Neural progenitor cell (in vitro differentiated cells): ENCODE results near the gene BCORL1. TPM values are rescaled to one million over a fixed set of nuclear protein-coding genes. Genes with fewer than 3 reads are reported as not detected.
A peak's percentile ranks its signal among the peaks of the same experiment; 100 is the strongest.

Experiments used
- DNase-seq: peaks from one replicate; pipeline ENCODE4 v3.0.0-alpha.2; 2016; ENCODE audit warnings: low spot score
- H2AFZ ChIP-seq: fragments of 200-600 bp; sonication (generic); replicated peaks from 2 replicates; pipeline ENCODE4 v1.6.1; 2016; ENCODE audit warnings: antibody characterized with exemption
- H3F3A ChIP-seq: fragments of 200-600 bp; sonication (generic); 2 replicates; pipeline ENCODE4 v1.6.1; 2016; ENCODE audit warnings: antibody characterized with exemption, low read depth
- H3K27ac ChIP-seq: fragments of 200-600 bp; sonication (generic); 2 replicates; pipeline ENCODE4 v1.5.1; 2016; ENCODE audit warnings: mild to moderate bottlenecking
- H3K27me3 ChIP-seq: fragments of 200-600 bp; sonication (generic); 2 replicates; pipeline ENCODE4 v1.6.1; 2016; ENCODE audit warnings: mild to moderate bottlenecking, moderate library complexity
- H3K36me3 ChIP-seq: fragments of 200-600 bp; sonication (generic); 2 replicates; pipeline ENCODE4 v1.5.1; 2016
- H3K4me1 ChIP-seq: fragments of 200-600 bp; sonication (generic); 2 replicates; pipeline ENCODE4 v1.6.1; 2016; ENCODE audit warnings: mixed run types
- H3K4me2 ChIP-seq: fragments of 200-600 bp; sonication (generic); 2 replicates; pipeline ENCODE4 v1.6.1; 2016
- H3K4me3 ChIP-seq: fragments of 200-600 bp; sonication (generic); 2 replicates; pipeline ENCODE4 v1.5.1; 2016
- H3K79me2 ChIP-seq: fragments of 200-600 bp; sonication (generic); 2 replicates; pipeline ENCODE4 v1.6.1; 2016; ENCODE audit warnings: low read depth
- H3K9ac ChIP-seq: fragments of 200-600 bp; sonication (generic); 2 replicates; pipeline ENCODE4 v1.6.1; 2016
- H3K9me3 ChIP-seq: fragments of 200-600 bp; sonication (generic); 2 replicates; pipeline ENCODE4 v1.5.1; 2016; ENCODE audit warnings: low read depth
- H4K20me1 ChIP-seq: fragments of 200-600 bp; sonication (generic); 2 replicates; pipeline ENCODE4 v1.6.1; 2016; ENCODE audit warnings: low read depth
- H3K27ac Mint-ChIP-seq: 3 replicates; pipeline ENCODE4 v1.8.0; 2021; ENCODE audit warnings: mixed read lengths
- H3K27me3 Mint-ChIP-seq: 2 replicates; pipeline ENCODE4 v1.8.0; 2022; ENCODE audit warnings: low read depth, mild to moderate bottlenecking, inconsistent platforms, moderate library complexity, mixed read lengths; ENCODE audit not compliant: insufficient read depth
- H3K36me3 Mint-ChIP-seq: 3 replicates; pipeline ENCODE4 v1.8.0; 2021; ENCODE audit warnings: mixed read lengths
- H3K4me1 Mint-ChIP-seq: 3 replicates; pipeline ENCODE4 v1.8.0; 2021; ENCODE audit warnings: mixed read lengths
- H3K4me3 Mint-ChIP-seq: 3 replicates; pipeline ENCODE4 v1.8.0; 2021; ENCODE audit warnings: mild to moderate bottlenecking, moderate library complexity, mixed read lengths
- H3K9me3 Mint-ChIP-seq: 3 replicates; pipeline ENCODE4 v1.8.0; 2020; ENCODE audit warnings: mixed read lengths
- CTCF ChIP-seq: fragments of 200-600 bp; sonication (generic); IDR thresholded peaks from 2 replicates; pipeline ENCODE4 v1.5.1; 2017; ENCODE audit warnings: antibody characterized with exemption, mild to moderate bottlenecking
- EZH2 ChIP-seq: fragments of 200-600 bp; sonication (generic); IDR thresholded peaks from 2 replicates; pipeline ENCODE4 v1.6.1; 2017; ENCODE audit warnings: antibody characterized with exemption, mild to moderate bottlenecking, moderate library complexity
- EZH2phosphoT487 ChIP-seq: fragments of 200-600 bp; sonication (generic); IDR thresholded peaks from 2 replicates; pipeline ENCODE4 v1.6.1; 2017; ENCODE audit warnings: antibody characterized with exemption
- total RNA-seq: library from RNA; depleted of rRNA; stranded (reverse); fragments of >200 nt; gene quantifications from 2 replicates; pipeline ENCODE4 v1.2.3, GENCODE V29; 2015; ENCODE audit warnings: low replicate concordance

Gene BCORL1
- total RNA-seq, 1 donor from 2014 or later, result 5.1 TPM

GRCh38 chrX:130001893-130002292, 19.5 kb downstream of the BCORL1 start:
- Histone ChIP-seq H3K9ac (no peak overlapping the region), H4K20me1 (peaks cover 64% of the 10 kb centered on the region), H3K4me2 (no peak overlapping the region), H3K79me2 (peaks cover 12% of the 10 kb centered on the region), H3K9me3 (no peaks in the 10 kb centered on the region), H2AFZ (no peak overlapping the region), H3K4me3 (no peak overlapping the region), H3F3A (no peaks in the 10 kb centered on the region), H3K27me3 (no peaks in the 10 kb centered on the region), H3K4me1 (no peaks in the 10 kb centered on the region), H3K36me3 (no peaks in the 10 kb centered on the region), H3K27ac (no peak overlapping the region)
- DNase-seq, result no peak
- no peaks in the 10 kb centered on the region for H3K9me3 Mint-ChIP-seq
- H3K27ac Mint-ChIP-seq, result peak overlapping the region; percentile 32
- no peak overlapping the region for H3K4me3 Mint-ChIP-seq
- H3K27me3 Mint-ChIP-seq, result peaks cover 6% of the 10 kb centered on the region
- peaks cover 18% of the 10 kb centered on the region for H3K4me1 Mint-ChIP-seq
- peaks cover 33% of the 10 kb centered on the region for H3K36me3 Mint-ChIP-seq
- TF ChIP-seq EZH2, result no peak
- TF ChIP-seq CTCF, result no peak

GRCh38 chrX:130002541-130002940, 20.1 kb downstream of the BCORL1 start:
- Histone ChIP-seq H3K27ac (no peak overlapping the region), H4K20me1 (peaks cover 60% of the 10 kb centered on the region), H3K4me1 (no peaks in the 10 kb centered on the region), H3K4me2 (no peak overlapping the region), H3K4me3 (no peak overlapping the region), H3K9me3 (no peaks in the 10 kb centered on the region), H3K27me3 (no peaks in the 10 kb centered on the region), H3K36me3 (no peaks in the 10 kb centered on the region), H3K9ac (no peak overlapping the region), H3K79me2 (peaks cover 12% of the 10 kb centered on the region), H2AFZ (no peak overlapping the region), H3F3A (no peaks in the 10 kb centered on the region)
- H3K27me3 Mint-ChIP-seq, result peaks cover 8% of the 10 kb centered on the region
- H3K4me3 Mint-ChIP-seq, result no peak overlapping the region
- TF ChIP-seq EZH2phosphoT487 (no peak), CTCF (no peak), EZH2 (no peak)
- no peak overlapping the region for H3K27ac Mint-ChIP-seq
- peaks cover 18% of the 10 kb centered on the region for H3K4me1 Mint-ChIP-seq
- H3K36me3 Mint-ChIP-seq, result peaks cover 34% of the 10 kb centered on the region
- no peaks in the 10 kb centered on the region for H3K9me3 Mint-ChIP-seq
- no peak for DNase-seq

GRCh38 chrX:130005089-130005807, 22.8 kb downstream of the BCORL1 start:
- H3K9me3 Mint-ChIP-seq, result no peaks in the 10 kb centered on the region
- no peak for DNase-seq
- Histone ChIP-seq H3K4me2 (no peak overlapping the region), H3K4me1 (no peaks in the 10 kb centered on the region), H3K9me3 (no peaks in the 10 kb centered on the region), H3K9ac (no peak overlapping the region), H3K27ac (no peak overlapping the region), H3K79me2 (peaks cover 6% of the 10 kb centered on the region), H4K20me1 (peaks cover 44% of the 10 kb centered on the region), H3K27me3 (no peaks in the 10 kb centered on the region), H2AFZ (no peak overlapping the region), H3K36me3 (no peaks in the 10 kb centered on the region), H3K4me3 (no peak overlapping the region), H3F3A (no peaks in the 10 kb centered on the region)
- H3K27ac Mint-ChIP-seq, result peak overlapping the region; percentile 78
- peaks cover 2% of the 10 kb centered on the region for H3K27me3 Mint-ChIP-seq
- no peak for TF ChIP-seq CTCF
- TF ChIP-seq EZH2phosphoT487, result no peak
- TF ChIP-seq EZH2, result no peak
- H3K4me1 Mint-ChIP-seq, result peaks cover 8% of the 10 kb centered on the region
- peaks cover 37% of the 10 kb centered on the region for H3K36me3 Mint-ChIP-seq
- H3K4me3 Mint-ChIP-seq, result peak overlapping the region; percentile 72
